DOHH2 (cell line): ENCODE measurements around the gene ITGB4.

Experiments used
- CTCF ChIP-seq: fragments of 200-600 bp; sonication (generic); IDR thresholded peaks from one replicate; pipeline ENCODE4 v1.5.1; 2014; ENCODE audit warnings: antibody characterized with exemption, mild to moderate bottlenecking, low read depth, low read length; ENCODE audit not compliant: poor library complexity, severe bottlenecking
- EZH2phosphoT487 ChIP-seq: fragments of 200-600 bp; sonication (generic); IDR thresholded peaks from 2 replicates; pipeline ENCODE4 v1.6.1; 2017; ENCODE audit warnings: borderline replicate concordance, mild to moderate bottlenecking, antibody characterized with exemption, low read length, moderate library complexity, mixed read lengths

GRCh38 chr17:75791254-75791653, 70.0 kb downstream of the ITGB4 start:
- TF ChIP-seq CTCF: no peak
- TF ChIP-seq EZH2phosphoT487: no peak
